NCI-H1417 treated with DMSO at 0.1 percent for 48 hours (cell line): ENCODE measurements around the gene BICC1.

Source experiments
- DNase-seq: peaks from one replicate; lab custom pipeline; 2025; lab: John Stamatoyannopoulos, UW

Gene BICC1

DNA sequence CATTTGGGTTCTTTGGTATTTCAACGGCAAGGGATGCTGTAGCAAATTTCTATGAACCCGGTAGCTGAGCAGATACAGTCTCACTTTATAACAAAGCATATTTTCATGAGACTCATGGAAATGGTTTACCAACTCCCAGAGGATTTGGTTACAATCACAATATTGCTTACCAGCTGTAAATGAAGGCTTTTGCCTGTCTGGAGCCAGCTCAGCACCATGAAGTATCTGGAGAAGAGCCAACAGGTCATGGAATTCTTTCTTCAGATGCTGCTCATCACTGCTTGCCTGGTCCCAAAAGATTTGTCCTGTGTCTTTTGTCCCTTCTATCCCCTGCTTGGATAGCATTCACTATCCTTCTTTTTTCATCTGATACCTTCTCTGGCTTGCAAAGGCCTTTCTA lies 346.9 kb downstream of the BICC1 start:
- no peak for DNase-seq

DNA sequence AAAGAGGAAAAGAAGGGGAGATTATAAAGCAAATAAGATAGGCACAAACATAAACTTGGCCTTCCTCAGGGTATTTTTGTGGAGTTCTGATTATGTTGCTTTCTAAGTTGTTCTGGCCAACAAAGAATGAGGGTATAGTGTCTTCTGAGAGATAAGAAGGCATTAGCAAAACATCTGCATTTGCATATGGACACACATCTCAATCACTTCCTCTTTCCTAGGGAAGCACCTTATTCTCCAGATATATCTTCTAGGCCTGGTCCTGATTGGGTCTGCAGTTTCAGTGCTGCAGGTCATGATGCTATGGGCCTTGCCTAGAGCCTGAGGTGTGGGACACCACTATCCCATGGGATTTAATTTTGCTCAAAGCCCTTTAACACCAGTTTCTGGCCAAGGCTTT lies 355.0 kb downstream of the BICC1 start:
- no peak for DNase-seq

DNA sequence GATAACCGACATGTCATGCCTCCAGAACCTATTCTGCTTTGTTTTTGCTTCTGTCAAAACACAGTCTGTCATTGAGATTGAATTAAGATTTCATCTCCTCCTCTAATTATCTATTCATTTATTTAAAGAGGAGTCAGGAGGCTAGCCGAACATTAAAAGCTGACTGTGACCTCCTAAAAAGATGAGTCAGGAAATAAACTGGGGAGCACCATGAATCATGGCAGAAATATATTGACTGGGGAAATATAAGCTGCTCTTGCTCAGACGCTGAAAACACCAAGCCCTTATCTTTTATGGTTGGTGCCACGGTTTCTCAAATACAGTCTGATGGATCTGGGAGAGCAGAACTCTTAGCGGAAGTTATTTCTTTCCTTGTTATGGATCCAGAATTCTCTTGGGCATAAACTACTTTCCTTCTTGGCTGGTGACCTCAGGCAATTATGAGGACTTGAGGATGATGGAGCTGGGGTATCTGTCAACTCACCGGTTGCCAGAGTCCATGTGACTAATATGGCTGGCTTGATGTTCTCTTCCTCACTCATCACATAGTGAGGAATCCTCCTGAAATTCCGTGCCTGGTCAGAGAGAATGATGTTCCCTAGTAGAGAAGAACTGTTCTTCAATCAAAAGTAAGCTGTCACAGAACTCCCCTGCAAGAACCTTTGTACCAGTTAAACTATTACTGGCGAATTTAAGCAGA lies 356.2 kb downstream of the BICC1 start:
- DNase-seq, result no peak

DNA sequence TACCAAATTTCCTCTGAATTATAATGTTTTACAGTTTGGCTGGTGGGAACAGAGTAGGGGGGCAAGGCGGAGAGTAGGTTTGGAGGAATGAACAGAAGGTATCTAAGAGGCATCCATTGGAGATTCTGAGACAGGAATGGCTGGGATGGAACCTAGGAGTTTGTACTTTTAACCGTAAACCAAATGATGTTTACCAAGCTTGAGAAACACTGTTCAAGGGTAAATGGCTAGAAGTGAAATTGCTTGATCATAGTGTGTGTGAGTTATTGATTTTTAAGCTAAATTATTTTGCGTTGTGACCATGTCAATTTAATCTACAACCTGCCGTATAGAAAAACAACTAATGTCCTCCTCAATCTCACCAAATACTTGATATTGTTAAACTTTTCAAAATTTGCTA lies 357.4 kb downstream of the BICC1 start:
- no peak for DNase-seq

DNA sequence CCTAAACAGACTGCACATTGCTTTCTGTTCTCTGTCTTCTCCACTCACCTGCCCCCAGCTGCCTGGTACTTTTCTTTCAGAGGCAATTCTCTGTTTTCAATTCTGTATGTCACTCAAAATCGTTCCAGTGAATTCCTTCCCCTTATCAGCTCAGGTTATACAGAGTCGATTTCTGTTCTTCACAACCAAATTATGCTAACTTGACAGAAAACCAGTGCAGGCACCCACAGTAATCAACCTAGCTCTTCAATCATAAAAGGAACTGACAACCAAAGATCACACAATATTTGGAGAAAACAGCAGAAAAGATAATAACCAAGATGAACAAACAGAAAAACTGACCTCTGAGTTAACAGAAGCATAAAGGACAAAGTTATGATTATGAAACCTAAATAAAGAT lies 360.5 kb downstream of the BICC1 start:
- DNase-seq, result no peak
